ENCODE measurements around the gene ZNF561. TPM values are rescaled to one million over a fixed set of nuclear protein-coding genes. Genes with fewer than 3 reads are reported as not detected.

ZNF561 gene
- total RNA-seq, 1 donor from 2014 or later, result 80.1 TPM

GRCh38 chr19:9610484-9611113 is 10.4 kb downstream of the ZNF561 start:
- Histone ChIP-seq H4K20me1 (ENCODE audit: low read depth) (no peaks in the 10 kb centered on the region), H2AFZ (replicated peaks) (no peak overlapping the region), H3K27me3 (no peaks in the 10 kb centered on the region), H3K4me1 (no peaks in the 10 kb centered on the region), H3K36me3 (peaks cover 56% of the 10 kb centered on the region), H3K4me3 (no peak overlapping the region), H3K9ac (no peak overlapping the region), H3F3A (ENCODE audit: low read depth) (no peaks in the 10 kb centered on the region), H3K27ac (no peak overlapping the region), H3K79me2 (ENCODE audit: low read depth) (peaks cover 4% of the 10 kb centered on the region), H3K4me2 (no peak overlapping the region), H3K9me3 (ENCODE audit: low read depth) (peaks cover 7% of the 10 kb centered on the region)
- H3K4me3 Mint-ChIP-seq, result no peak overlapping the region
- DNase-seq (ENCODE audit: low spot score), result no peak
- H3K9me3 Mint-ChIP-seq, result peaks cover 38% of the 10 kb centered on the region
- TF ChIP-seq CTCF (IDR thresholded peaks at IDR 0.05), result no peak
- no peak for TF ChIP-seq EZH2phosphoT487 (IDR thresholded peaks at IDR 0.05)
- no peak for TF ChIP-seq EZH2 (IDR thresholded peaks at IDR 0.05)
- H3K36me3 Mint-ChIP-seq, result peaks cover 74% of the 10 kb centered on the region
- no peaks in the 10 kb centered on the region for H3K4me1 Mint-ChIP-seq
- no peak overlapping the region for H3K27ac Mint-ChIP-seq
- H3K27me3 Mint-ChIP-seq (ENCODE audit: insufficient read depth, low read depth), result peaks cover 7% of the 10 kb centered on the region

- H3K9me3 Mint-ChIP-seq, result peaks cover 38% of the 10 kb centered on the region
- peaks cover 43% of the 10 kb centered on the region for H3K36me3 ChIP-seq
These were observed 12.1 kb downstream of the ZNF561 start for GRCh38 chr19:9608912-9609311.

GRCh38 chr19:9597027-9597426 is 24.0 kb downstream of the ZNF561 start:
- peaks cover 9% of the 10 kb centered on the region for H3K9me3 Mint-ChIP-seq
- Histone ChIP-seq H3K79me2 (ENCODE audit: low read depth) (no peaks in the 10 kb centered on the region), H3K4me3 (no peak overlapping the region), H3K27ac (no peak overlapping the region), H3K9ac (no peak overlapping the region), H3K4me2 (no peak overlapping the region), H3K36me3 (no peaks in the 10 kb centered on the region), H4K20me1 (ENCODE audit: low read depth) (no peaks in the 10 kb centered on the region), H3F3A (ENCODE audit: low read depth) (no peaks in the 10 kb centered on the region), H3K27me3 (no peaks in the 10 kb centered on the region), H3K9me3 (ENCODE audit: low read depth) (no peaks in the 10 kb centered on the region), H3K4me1 (no peaks in the 10 kb centered on the region), H2AFZ (replicated peaks) (no peak overlapping the region)
- no peak for DNase-seq (ENCODE audit: low spot score)
- H3K4me1 Mint-ChIP-seq, result no peaks in the 10 kb centered on the region
- H3K27me3 Mint-ChIP-seq (ENCODE audit: insufficient read depth, low read depth), result peaks cover 8% of the 10 kb centered on the region
- no peak overlapping the region for H3K27ac Mint-ChIP-seq
- H3K36me3 Mint-ChIP-seq, result no peaks in the 10 kb centered on the region
- no peak for TF ChIP-seq EZH2phosphoT487 (IDR thresholded peaks at IDR 0.05)
- TF ChIP-seq EZH2 (IDR thresholded peaks at IDR 0.05), result no peak
- no peak for TF ChIP-seq CTCF (IDR thresholded peaks at IDR 0.05)
- no peak overlapping the region for H3K4me3 Mint-ChIP-seq

More at GRCh38 chr19:9608912-9609311, 12.1 kb downstream of the ZNF561 start:
- TF ChIP-seq CTCF (IDR thresholded peaks at IDR 0.05) (no peak), EZH2 (IDR thresholded peaks at IDR 0.05) (no peak), EZH2phosphoT487 (IDR thresholded peaks at IDR 0.05) (no peak)
- H3K36me3 Mint-ChIP-seq, result peaks cover 64% of the 10 kb centered on the region
- H4K20me1 ChIP-seq (ENCODE audit: low read depth), result no peaks in the 10 kb centered on the region
- H3K4me3 ChIP-seq, result no peak overlapping the region
- H3K4me3 Mint-ChIP-seq, result no peak overlapping the region
- H3K4me1 Mint-ChIP-seq, result no peaks in the 10 kb centered on the region
- H3K9me3 ChIP-seq (ENCODE audit: low read depth), result peaks cover 7% of the 10 kb centered on the region
- no peak overlapping the region for H3K27ac ChIP-seq
- H3F3A ChIP-seq (ENCODE audit: low read depth), result no peaks in the 10 kb centered on the region
- H3K27ac Mint-ChIP-seq, result no peak overlapping the region
- no peaks in the 10 kb centered on the region for H3K27me3 ChIP-seq
- DNase-seq (ENCODE audit: low spot score), result no peak
- peaks cover 7% of the 10 kb centered on the region for H3K27me3 Mint-ChIP-seq (ENCODE audit: insufficient read depth, low read depth)
- H3K9ac ChIP-seq, result no peak overlapping the region
- peaks cover 4% of the 10 kb centered on the region for H3K79me2 ChIP-seq (ENCODE audit: low read depth)
- no peaks in the 10 kb centered on the region for H3K4me1 ChIP-seq
- no peak overlapping the region for H3K4me2 ChIP-seq
- no peak overlapping the region for H2AFZ ChIP-seq (replicated peaks)

All from neural progenitor cell (in vitro differentiated cells).